Measurements from ENCODE around the gene ASB6.
"Not testable (repeated sequence)": the region's sequence is repeated elsewhere in the genome, so short reads cannot be mapped to it uniquely, and the experiment has no call there.

ASB6 gene

GRCh38 chr9:129640871-129641749, 841 bp downstream of the ASB6 start:
- DNase-seq, result no peak

GRCh38 chr9:129640086-129640870, 1.7 kb downstream of the ASB6 start:
- DNase-seq, result no peak

- no peak for DNase-seq
These were observed 2.2 kb downstream of the ASB6 start for GRCh38 chr9:129639756-129640085.

GRCh38 chr9:129639034-129639630, 2.8 kb downstream of the ASB6 start:
- DNase-seq, result no peak

GRCh38 chr9:129637673-129638439, 4.1 kb downstream of the ASB6 start:
- DNase-seq, result no peak

GRCh38 chr9:129637102-129637501, 4.8 kb downstream of the ASB6 start:
- no peak for DNase-seq

GRCh38 chr9:129636343-129636742, 5.6 kb downstream of the ASB6 start:
- not testable (repeated sequence) for DNase-seq

- DNase-seq, result no peak
These were observed 6.6 kb downstream of the ASB6 start for GRCh38 chr9:129635099-129636065.

GRCh38 chr9:129633848-129634247, 8.1 kb downstream of the ASB6 start:
- no peak for DNase-seq

GRCh38 chr9:129633207-129633606, 8.7 kb downstream of the ASB6 start:
- no peak for DNase-seq

GRCh38 chr9:129632460-129632859, 9.5 kb downstream of the ASB6 start:
- no peak for DNase-seq

- DNase-seq, result no peak
These were observed 10.2 kb downstream of the ASB6 start for GRCh38 chr9:129631674-129632129.

- DNase-seq, result no peak
These were observed 10.8 kb downstream of the ASB6 start for GRCh38 chr9:129630967-129631673.

- DNase-seq, result no peak
These were observed 12.6 kb downstream of the ASB6 start for GRCh38 chr9:129629251-129629820.

GRCh38 chr9:129628709-129629108, 13.2 kb downstream of the ASB6 start:
- no peak for DNase-seq

GRCh38 chr9:129627556-129628440, 14.2 kb downstream of the ASB6 start:
- no peak for DNase-seq

GRCh38 chr9:129626625-129627284, 15.2 kb downstream of the ASB6 start:
- DNase-seq, result peak; percentile 61

- DNase-seq, result peak; percentile 98
These were observed 15.8 kb downstream of the ASB6 start, which contains the start of gene NTMT1 for GRCh38 chr9:129626079-129626624. Gene NTMT1 (plus strand): TSS chr9:129626163. CDS start chr9:129632704, 6,541 bp downstream.
